ENCODE results near the gene DOK4. TPM values are rescaled to one million over a fixed set of nuclear protein-coding genes. Genes with fewer than 3 reads are reported as not detected.

The DOK4 gene
- total RNA-seq, 4 donors from 2014 or later: 3.6 to 12.8 (median 7.3) TPM

- TF ChIP-seq, protein P1, sequence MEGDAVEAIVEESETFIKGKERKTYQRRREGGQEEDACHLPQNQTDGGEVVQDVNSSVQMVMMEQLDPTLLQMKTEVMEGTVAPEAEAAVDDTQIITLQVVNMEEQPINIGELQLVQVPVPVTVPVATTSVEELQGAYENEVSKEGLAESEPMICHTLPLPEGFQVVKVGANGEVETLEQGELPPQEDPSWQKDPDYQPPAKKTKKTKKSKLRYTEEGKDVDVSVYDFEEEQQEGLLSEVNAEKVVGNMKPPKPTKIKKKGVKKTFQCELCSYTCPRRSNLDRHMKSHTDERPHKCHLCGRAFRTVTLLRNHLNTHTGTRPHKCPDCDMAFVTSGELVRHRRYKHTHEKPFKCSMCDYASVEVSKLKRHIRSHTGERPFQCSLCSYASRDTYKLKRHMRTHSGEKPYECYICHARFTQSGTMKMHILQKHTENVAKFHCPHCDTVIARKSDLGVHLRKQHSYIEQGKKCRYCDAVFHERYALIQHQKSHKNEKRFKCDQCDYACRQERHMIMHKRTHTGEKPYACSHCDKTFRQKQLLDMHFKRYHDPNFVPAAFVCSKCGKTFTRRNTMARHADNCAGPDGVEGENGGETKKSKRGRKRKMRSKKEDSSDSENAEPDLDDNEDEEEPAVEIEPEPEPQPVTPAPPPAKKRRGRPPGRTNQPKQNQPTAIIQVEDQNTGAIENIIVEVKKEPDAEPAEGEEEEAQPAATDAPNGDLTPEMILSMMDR (IDR thresholded peaks at IDR 0.05; ENCODE audit: low read depth): no peak
Measured at GRCh38 chr16:57531635-57532265, 45.5 kb upstream of the DOK4 start.

DNA sequence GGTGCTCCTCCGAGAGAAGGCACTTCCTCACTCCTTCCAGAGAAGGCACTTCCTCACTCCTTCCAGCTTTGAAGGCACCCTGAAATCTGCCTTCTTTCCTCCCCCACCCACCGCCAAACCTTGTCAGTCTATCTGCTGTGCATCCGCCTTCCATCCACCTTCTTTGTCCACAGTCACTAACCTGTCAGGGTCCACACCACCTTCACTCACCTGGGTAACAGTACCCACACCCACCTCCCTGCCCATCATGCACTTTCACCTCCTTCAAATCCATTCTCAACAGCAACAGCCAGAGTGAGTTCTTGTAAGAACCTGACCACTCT lies 44.9 kb upstream of the DOK4 start:
- TF ChIP-seq, protein P1 (IDR thresholded peaks at IDR 0.05; ENCODE audit: low read depth): no peak

GRCh38 chr16:57530522-57531252 lies 44.4 kb upstream of the DOK4 start:
- TF ChIP-seq, protein P1 (IDR thresholded peaks at IDR 0.05; ENCODE audit: low read depth): no peak

DNA sequence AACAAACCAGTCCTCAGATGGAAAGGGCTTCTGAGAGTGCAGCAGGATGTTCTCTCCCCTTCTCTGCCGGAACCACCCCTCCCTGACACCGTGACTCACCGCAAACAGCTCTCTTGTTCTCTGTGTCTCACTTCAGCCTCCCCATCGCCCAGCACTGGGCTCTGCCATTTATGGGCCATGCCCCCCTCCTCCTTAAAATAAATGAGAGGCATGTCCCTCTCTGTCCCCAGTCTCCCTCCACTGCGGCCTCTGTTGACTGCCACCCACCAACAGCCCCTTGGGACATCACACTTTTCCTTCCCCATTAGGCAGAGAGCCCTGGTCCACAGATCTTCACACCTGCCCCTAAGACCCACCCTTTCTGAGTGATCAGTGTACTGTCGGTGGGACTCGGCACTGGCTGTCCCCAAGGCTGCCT lies 43.8 kb upstream of the DOK4 start:
- TF ChIP-seq, protein P1 (IDR thresholded peaks at IDR 0.05; ENCODE audit: low read depth): no peak

- TF ChIP-seq, protein P1 (IDR thresholded peaks at IDR 0.05; ENCODE audit: low read depth): no peak
Measured at GRCh38 chr16:57529391-57530103, 43.3 kb upstream of the DOK4 start.

GRCh38 chr16:57528499-57529390 lies 42.5 kb upstream of the DOK4 start:
- TF ChIP-seq, protein P1 (IDR thresholded peaks at IDR 0.05; ENCODE audit: low read depth): no peak
